Fibroblast of villous mesenchyme (primary cell): Measurements from ENCODE around the gene R3HDM2. TPM values are rescaled to one million over a fixed set of nuclear protein-coding genes. Genes with fewer than 3 reads are reported as not detected.
"Not testable (repeated sequence)": the region's sequence is repeated elsewhere in the genome, so short reads cannot be mapped to it uniquely, and the experiment has no call there.

Source experiments
- DNase-seq: peaks from one replicate; pipeline ENCODE4 v3.0.0-alpha.2; 2010; ENCODE audit warnings: low read depth
- H3K4me3 ChIP-seq: 2 replicates; pipeline ENCODE4 v1.5.1; 2011; ENCODE audit warnings: low read depth, mild to moderate bottlenecking, low read length
- total RNA-seq: library from RNA; depleted of rRNA; stranded (reverse); fragments of >200 nt; gene quantifications from 2 replicates; pipeline ENCODE4 v1.2.3, GENCODE V29; 2012
- TF ChIP-seq, protein P1 (sequence below): IDR thresholded peaks from 2 replicates; pipeline ENCODE4 v1.5.1; 2012; ENCODE audit warnings: low read depth, mild to moderate bottlenecking, low read length; ENCODE audit not compliant: insufficient read depth

Gene R3HDM2
- total RNA-seq, 1 donor, result 19.0 TPM

DNA sequence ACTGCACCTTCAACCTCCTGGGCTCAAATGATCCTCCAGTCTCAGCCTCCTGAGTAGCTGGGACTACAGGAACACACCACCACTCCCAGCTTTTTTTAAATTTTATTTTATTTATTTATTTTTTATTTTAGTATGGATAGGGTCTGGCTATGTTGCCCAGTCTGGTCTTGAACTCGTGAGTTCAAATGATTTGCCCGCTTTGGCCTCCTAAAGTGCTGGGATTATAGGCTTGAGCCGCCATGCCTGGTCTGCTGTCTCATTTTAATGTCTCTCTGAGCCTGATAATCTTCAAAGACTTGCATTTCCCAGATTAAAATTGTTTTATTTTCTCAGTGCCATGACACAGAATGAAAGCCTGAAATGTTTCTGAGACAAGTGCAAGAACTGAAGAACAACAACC is 2.5 kb upstream of the R3HDM2 start:
- TF ChIP-seq, protein P1, sequence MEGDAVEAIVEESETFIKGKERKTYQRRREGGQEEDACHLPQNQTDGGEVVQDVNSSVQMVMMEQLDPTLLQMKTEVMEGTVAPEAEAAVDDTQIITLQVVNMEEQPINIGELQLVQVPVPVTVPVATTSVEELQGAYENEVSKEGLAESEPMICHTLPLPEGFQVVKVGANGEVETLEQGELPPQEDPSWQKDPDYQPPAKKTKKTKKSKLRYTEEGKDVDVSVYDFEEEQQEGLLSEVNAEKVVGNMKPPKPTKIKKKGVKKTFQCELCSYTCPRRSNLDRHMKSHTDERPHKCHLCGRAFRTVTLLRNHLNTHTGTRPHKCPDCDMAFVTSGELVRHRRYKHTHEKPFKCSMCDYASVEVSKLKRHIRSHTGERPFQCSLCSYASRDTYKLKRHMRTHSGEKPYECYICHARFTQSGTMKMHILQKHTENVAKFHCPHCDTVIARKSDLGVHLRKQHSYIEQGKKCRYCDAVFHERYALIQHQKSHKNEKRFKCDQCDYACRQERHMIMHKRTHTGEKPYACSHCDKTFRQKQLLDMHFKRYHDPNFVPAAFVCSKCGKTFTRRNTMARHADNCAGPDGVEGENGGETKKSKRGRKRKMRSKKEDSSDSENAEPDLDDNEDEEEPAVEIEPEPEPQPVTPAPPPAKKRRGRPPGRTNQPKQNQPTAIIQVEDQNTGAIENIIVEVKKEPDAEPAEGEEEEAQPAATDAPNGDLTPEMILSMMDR, result no peak
- no peak for DNase-seq

DNA sequence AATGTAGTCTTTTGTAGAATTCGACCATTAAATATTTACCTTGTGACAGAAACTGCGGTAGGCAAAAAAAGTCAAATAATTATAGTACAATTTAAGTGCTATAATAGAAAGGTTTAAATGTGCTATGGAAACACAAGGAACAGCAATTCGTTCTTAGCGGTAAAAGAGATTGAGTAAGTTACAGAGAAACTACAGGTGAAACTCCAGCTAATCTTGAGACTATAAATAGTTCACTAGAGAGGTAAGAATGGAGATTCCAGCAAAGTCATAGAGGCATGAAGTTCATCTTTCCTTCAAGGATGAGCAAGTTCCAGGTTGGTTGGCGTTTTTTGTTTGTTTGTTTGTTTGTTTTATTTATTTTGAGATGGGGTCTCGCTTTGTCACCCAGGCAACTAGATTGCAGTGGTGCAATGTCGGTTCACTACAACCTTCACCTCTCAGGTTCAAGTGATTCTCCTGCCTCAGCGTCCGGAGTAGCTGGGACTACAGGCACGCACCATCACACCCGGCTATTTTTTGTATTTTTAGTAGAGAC is 878 bp upstream of the R3HDM2 start:
- no peak for DNase-seq
- TF ChIP-seq, protein P1, result no peak
- H3K4me3 ChIP-seq, result no peak overlapping the region

More for the DNA sequence above, 2.5 kb upstream of the R3HDM2 start:
- no peak overlapping the region for H3K4me3 ChIP-seq

DNA sequence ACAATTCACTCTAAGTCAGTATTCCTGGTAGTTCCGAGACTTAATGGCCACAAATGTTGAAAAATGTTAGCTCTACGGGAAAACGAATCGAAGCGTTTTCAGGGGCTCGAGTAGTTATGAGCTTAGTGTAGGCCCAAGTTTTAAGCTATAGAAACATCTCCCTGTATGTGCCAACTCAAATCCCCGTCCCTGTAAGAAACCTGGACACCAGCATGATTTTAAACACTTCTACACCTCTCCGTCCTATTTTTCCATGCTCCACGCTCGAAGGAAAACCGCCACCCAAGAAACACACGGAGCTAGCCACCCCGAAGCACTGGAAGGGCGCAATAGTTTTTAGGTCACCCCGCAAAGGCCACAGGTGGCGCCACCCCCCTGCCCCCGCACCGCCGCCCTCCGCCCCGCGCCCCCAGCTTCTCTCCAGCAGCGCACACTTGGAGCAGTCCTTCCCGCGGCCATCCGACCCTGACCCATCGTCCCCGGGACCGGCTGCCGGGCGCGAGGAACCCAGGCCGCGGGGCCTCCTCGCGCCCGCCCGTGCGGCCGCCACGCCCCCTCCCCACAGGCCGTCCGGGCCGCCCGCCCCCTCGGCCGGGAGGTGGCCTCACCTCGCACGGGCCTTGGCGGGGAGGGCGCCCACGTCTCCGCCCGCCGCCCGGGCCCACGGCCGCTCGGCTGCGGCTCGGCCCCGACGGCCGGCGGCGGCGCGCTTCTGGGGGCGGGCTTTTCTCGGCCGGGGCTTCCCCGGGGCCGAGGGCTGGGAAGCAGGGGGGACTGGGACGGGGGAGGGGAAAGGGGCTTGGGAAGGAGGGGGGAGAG is 522 bp downstream of the R3HDM2 start:
- peak; percentile 49 for DNase-seq
- peak overlapping the region; percentile 73 for H3K4me3 ChIP-seq
- TF ChIP-seq, protein P1, result no peak

DNA sequence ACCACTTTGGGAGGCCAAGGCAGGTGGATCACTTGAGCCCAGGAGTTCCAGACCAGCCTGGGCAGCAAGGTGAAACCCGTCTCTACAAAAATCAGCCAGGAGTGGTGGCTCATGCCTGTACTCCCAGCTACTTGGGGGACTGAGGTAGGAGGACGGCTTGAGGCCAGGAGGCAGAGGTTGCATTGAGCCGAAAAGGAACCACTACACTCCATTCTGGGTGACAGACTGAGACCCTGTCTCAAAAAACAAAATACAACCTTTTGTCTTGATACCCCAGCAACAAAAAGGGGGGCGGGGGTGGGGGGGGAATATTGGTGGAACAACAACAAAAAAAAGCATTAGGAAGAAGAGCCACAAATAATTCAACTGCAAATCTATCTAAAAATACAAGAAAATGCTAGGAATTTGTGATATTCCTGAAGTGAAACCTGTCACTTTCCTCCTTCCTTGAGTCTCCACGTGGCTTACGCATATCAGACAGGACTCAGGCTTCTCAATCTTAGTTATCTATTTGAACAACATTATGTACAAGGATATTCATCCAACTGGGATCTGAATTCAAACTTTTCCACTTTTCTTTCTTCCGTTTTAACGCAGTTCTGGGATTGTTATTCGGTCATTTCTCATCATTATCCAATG is 1.3 kb downstream of the R3HDM2 start:
- H3K4me3 ChIP-seq, result peak overlapping the region; percentile 73
- TF ChIP-seq, protein P1, result no peak
- DNase-seq, result no peak

GRCh38 chr12:57428965-57429364 is 1.9 kb downstream of the R3HDM2 start:
- TF ChIP-seq, protein P1, result no peak
- H3K4me3 ChIP-seq, result no peak overlapping the region
- no peak for DNase-seq

DNA sequence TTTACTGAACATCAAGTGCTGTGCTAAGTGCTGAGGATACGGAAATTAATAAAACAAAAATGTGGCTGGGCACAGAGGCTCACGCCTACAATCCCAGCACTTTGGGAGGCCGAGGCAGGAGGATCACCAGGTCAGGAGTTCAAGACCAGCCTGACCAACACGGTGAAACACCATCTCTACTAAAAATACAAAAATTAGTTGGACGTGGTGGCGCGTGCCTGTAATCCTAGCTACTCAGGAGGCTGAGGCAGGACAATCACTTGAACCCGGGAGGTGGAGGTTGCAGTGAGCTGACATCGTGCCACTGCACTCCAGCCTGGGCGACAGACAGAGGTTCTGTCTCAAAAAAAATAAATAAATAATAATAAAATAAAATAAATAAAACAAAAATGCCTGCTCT is 3.9 kb downstream of the R3HDM2 start:
- H3K4me3 ChIP-seq, DNase-seq: not testable (repeated sequence)

DNA sequence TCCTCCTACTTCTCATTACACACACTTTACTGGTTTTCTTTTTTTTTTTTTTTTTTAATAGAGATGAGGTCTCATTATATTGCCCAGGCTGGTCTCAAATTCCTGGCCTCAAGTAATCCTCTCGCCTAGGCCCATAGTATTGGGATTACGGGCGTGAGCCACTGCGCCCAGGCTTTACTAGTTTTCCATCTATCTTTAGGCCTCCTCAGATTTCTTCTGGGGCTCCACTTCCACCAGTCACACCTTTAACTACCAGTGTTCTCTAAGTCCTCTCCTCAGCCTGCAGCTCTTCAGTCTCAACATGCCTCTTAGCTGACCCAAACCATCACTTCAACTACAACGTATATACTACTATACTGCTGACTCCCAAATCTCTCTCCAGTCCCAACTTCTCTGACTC is 10.4 kb downstream of the R3HDM2 start:
- TF ChIP-seq, protein P1, result no peak
- H3K4me3 ChIP-seq, result no peak overlapping the region
- no peak for DNase-seq
